GM19043 (cell line): ENCODE data around the gene ZNF195.
"Not testable (repeated sequence)": the region's sequence is repeated elsewhere in the genome, so short reads cannot be mapped to it uniquely, and the experiment has no call there.

ENCODE experiments used
- ATAC-seq: cut with Tn5 transposase; IDR thresholded peaks from one replicate; pipeline ENCODE4 v1.9.1; 2021; ENCODE audit warnings: low read depth; ENCODE audit not compliant: unreplicated experiment

ZNF195 gene

DNA sequence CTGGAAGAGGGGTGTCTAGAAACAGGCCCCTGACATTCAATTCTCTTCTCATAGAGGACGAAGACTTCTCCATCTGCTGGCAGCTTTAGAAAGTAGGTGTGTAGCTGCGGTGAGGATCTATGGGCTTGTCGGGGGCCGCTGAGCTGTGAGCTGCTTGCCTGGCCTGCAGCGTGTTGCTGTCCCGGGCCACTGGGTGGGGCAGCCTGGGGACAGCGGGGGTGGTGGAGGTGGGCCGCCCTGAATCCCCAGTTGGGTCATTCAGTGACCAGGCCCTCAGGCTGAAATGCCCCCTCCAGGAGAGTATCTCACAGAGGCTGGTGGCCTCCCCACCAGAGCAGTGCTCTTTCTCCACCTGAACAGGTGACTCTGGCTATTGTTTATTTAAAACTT is 23.9 kb upstream of the ZNF195 start:
- not testable (repeated sequence) for ATAC-seq

GRCh38 chr11:3402181-3402860 is 23.4 kb upstream of the ZNF195 start:
- ATAC-seq, result not testable (repeated sequence)

- not testable (repeated sequence) for ATAC-seq
Observed at GRCh38 chr11:3401052-3401451, 22.1 kb upstream of the ZNF195 start.

- not testable (repeated sequence) for ATAC-seq
Observed at GRCh38 chr11:3398509-3398908, 19.6 kb upstream of the ZNF195 start.

- ATAC-seq, result not testable (repeated sequence)
Observed at GRCh38 chr11:3398106-3398505, 19.2 kb upstream of the ZNF195 start.

DNA sequence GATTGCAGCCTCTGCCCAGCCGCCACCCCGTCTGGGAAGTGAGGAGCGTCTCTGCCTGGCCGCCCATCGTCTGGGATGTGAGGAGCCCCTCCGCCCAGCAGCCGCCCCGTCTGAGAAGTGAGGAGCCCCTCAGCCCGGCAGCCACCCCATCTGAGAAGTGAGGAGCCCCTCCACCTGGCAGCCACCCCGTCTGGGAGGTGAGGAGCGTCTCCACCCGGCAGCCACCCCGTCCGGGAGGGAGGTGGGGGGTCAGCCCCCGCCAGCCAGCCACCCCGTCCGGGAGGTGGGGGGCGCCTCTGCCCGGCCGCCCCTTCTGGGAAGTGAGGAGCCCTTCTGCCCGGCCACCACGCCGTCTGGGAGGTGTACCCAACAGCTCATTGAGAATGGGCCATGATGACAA is 18.3 kb upstream of the ZNF195 start:
- ATAC-seq, result not testable (repeated sequence)

- not testable (repeated sequence) for ATAC-seq
Observed at GRCh38 chr11:3395468-3395867, 16.5 kb upstream of the ZNF195 start.

DNA sequence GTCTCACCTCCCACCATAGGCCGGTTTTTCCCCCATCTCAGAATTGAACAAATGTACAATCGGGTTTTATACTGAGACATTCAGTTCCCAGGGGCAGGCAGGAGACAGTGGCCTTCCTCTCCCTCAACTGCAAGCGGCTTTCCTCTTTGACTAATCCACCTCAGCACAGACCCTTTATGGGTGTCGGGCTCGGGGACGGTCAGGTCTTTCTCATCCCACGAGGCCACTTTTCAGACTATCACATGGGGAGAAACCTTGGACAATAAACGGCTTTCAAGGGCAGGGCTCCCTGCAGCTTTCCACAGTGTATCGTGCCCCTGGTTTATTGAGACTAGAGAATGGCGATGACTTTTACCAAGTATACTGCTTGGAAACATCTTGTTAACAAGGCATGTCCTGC is 16.0 kb upstream of the ZNF195 start:
- not testable (repeated sequence) for ATAC-seq

DNA sequence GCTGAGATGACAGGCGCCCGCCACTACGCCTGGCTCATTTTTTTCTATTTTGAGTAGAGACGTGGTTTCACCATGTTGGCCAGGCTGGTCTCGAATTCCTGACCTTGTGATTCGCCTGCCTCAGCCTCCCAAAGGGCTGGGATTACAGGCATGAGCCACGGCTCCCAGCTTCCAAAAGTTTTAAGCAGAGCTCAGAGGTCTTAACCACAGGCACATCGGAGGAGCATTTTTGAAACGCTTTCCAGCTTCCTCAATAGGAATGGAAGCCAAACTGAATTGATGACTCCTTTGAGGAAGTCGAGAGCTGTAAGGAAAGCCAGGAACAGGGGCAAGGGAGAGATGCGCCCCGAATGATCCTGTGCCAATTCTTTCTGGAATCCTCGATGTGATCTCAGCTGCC is 14.5 kb upstream of the ZNF195 start:
- ATAC-seq, result not testable (repeated sequence)

DNA sequence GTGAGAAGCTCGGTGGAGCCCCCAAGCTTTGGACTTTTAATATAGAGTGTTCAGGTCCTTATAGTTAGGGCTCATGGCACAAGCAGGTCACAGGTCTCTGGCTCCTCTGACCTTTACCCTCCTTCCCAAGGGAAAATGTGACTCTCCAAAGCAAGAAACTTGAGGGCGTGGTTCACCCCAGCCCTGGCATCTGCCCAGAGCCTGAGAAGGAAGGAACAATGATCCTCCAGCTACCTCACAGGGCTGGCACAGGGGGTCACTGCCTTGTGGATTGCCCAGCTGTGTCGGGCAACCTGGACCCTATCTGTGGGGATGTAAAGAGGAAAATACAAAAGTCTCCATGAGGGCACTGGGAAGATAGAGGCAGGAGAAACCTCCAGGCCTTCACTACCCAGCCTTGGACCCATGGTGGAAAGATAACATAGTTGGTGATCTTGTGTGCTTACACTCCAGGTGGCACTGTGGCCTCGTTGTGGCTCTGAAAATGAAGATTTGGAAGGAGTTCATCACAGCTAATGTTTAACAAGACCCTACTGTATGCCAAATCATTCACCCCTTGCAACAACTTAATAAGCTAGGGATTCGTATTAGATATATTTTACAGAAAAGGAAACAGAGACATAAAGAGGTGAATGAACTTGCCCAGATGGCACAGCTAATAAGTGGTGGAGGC is 3.8 kb upstream of the ZNF195 start:
- ATAC-seq, result no peak

- ATAC-seq, result no peak
Observed at GRCh38 chr11:3381794-3382193, 2.8 kb upstream of the ZNF195 start.

DNA sequence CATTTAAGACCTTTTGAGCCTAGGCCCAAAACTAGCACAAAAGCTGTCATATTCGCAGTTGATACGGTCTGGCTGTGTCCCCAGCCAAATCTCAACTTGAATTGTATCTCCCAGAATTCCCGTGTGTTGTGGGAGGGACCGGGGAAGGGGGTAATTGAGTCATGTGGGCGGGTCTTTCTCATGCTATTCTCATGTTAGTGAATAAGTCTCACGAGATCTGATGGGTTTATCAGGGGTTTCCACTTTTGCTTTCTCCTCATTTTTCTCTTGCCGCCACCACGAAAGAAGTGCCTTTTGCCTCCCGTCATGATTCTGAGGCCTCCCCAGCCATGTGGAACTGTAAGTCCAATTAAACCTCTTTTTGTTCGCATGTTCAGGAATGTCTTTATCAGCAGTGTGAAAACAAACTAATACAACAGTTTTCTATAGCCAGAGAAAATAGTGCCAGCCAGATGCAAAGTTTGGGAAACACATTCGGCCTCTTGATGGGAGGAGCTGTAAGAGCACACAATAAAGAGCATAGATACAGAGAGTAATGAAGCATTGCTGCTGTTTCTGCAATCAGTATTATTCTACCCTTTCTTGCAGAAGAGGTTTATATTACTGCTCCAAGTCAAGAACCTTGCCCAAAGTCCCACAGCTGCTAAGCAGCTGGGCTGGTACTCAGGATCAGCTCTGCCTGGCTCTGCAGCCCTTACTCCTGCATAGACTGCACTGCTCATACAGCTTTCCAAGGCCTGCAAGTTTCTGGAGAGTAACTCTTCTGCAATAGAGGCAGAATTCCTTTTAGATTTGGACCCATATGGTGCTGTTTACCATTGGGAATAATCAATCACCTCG is 2.0 kb upstream of the ZNF195 start:
- no peak for ATAC-seq

GRCh38 chr11:3375552-3375951 is 3.4 kb downstream of the ZNF195 start:
- no peak for ATAC-seq

- ATAC-seq, result no peak
Observed at GRCh38 chr11:3370311-3370870, 8.6 kb downstream of the ZNF195 start.

- ATAC-seq, result no peak
Observed at GRCh38 chr11:3369366-3369765, 9.6 kb downstream of the ZNF195 start.

DNA sequence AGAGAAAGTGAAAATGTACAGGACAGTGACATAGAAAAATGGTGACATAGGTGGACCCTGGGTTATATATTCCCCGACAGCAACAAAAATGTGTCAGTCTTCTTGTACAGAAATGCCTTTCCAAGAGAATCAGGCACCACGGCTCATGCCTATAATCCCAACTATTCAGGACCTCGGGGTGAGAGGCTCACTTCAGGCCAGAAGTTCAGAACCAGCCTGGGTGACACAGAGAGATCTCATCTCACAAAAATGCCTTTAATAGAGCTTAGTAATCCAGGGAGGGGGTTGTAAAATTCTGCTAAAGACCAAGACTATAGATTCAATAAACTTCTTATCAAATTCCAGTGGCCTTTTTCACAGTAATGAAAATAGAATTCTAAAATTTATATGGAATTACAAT is 10.7 kb downstream of the ZNF195 start:
- ATAC-seq, result no peak

GRCh38 chr11:3367221-3367620 is 11.7 kb downstream of the ZNF195 start:
- no peak for ATAC-seq

GRCh38 chr11:3359092-3359824 is 19.7 kb downstream of the ZNF195 start:
- no peak for ATAC-seq

GRCh38 chr11:3357994-3358676 is 20.8 kb downstream of the ZNF195 start:
- ATAC-seq, result no peak

DNA sequence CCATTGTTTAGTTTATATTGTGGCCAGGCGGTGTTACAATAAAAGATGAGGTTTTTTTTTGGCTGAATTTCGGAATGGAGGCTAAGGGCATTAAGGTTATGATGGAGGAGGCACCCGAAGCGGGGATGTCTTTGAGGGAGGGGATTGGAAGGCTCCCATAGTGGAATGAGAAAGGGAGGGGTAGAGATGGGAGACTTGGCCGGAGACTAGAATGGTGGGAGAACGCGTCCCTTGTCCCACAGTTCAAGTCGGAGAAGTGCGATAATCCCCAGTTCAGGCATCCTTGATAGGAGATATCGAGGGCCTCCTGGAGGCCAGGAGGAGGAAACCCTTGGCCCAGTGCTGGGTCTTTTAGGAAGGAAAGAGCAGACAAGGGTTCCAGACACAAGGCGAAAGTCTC is 21.6 kb downstream of the ZNF195 start:
- ATAC-seq, result no peak
